HG03095 (cell line): ENCODE data around the gene TMEM131.

Experiments used
- ATAC-seq: cut with Tn5 transposase; IDR thresholded peaks from one replicate; pipeline ENCODE4 v1.9.1; 2021; ENCODE audit warnings: moderate library complexity; ENCODE audit not compliant: unreplicated experiment

TMEM131 gene

DNA sequence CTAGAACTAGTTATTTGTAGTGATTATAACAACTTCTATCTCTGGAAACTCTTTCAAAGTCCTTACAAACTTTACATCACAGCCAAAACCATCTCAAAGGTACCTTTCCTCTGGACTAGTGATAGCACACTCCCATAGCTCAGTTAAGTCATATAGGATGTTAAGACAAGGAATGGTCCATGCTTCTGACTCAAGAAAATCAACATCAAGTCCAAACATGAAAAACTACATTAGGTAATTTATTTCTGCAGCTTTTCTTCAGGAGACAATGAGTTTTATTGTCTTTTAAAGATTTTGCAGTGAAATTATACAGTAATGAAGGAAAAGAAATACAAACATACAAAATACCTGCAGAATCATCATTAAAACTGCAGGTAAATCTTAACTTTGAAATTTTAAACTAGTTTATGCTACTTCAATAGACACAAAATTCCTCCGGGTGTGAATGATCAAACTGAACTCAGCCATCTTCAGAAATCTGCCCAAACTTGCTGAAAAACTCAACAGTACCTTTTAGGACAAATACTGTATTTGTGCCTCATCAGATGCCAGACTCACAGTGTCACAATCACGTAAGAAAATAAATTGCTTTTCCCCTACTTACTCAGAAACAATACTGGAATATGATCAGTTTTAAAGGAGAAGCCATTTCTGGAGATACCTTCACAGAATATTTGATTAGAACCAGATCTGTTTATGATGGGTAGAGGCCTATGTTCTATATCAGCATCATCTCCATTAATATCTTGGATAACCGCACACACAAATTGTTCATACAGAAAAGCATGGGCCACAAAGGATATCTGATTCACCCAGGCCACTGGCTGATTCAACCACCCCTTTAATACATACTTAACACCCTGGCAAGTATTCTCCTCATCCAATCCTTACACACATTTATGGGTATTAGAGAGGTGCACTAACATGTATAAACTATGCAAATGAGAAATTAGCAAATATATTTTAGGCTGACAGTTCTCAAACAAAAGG lies 2.6 kb downstream of the TMEM131 start:
- no peak for ATAC-seq

DNA sequence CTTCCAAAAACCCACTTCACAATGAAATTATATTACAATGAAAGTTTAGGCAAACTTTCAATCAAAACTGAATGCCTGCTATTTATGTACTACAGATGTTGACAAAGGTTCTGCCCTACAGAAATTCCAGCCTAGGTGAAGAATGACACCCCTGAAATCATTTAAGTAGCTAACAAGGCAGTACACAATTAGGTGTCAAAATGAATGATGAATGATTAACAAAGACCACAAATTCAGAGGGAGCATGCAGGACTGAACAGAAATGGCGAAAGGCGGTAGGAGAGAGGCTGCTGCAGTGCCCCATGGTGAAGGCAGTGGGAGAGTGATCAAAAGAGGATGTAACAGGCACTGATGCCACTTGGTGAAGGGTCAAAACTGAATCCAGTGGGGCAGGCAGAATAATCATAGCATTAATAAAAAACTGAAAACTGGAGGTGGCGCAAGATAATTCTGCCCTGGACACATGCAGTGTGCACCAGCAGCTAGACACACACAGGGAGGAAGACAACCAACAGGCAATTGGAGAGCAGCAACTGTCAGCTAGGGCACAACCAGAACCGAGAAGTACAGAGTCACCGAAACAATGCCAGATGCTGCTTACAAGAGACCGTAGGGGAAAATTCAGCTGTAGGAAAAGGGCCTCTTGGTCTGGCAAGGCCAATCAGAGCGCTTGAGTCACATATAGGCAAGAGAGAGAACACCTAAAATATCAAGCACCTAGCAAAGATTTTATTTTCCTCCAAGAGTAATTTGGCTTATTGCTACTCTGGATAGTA lies 4.5 kb downstream of the TMEM131 start:
- no peak for ATAC-seq

DNA sequence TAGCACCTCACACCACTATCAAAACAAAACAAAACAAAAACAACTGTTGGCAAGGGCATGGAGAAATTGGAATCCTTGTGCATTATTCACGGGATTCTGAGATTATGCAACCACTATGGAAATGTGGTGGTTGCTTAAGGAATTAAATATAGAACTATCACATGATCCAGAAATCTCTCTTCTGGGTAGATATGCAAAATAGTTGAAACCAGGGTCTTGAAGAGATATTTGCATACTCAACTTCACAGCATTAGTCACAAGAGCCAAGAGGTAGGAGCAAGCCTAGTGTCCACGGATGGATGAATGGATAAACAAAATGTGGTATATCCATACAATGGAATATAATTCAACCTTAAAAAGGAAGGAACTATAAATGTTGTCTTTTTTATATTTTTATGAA lies 7.0 kb downstream of the TMEM131 start:
- no peak for ATAC-seq

DNA sequence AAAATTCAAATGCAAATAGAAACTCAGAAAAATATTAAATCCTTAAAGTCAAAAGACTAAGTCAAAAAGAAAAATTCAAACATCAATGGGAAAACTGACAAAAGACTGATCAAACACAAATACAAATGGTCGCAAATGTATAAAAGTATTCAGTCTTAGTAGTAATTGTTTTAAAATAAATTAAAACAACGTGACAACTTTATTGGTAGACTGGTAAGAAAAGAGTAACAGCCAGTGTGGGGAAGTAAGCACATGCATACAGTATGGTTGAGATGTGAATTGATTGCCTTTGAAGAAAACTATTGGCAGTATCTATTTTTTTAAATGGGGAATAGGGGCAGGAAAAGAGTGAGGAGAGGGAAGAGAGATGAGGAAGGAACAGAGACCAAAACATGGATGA lies 9.8 kb downstream of the TMEM131 start:
- no peak for ATAC-seq

DNA sequence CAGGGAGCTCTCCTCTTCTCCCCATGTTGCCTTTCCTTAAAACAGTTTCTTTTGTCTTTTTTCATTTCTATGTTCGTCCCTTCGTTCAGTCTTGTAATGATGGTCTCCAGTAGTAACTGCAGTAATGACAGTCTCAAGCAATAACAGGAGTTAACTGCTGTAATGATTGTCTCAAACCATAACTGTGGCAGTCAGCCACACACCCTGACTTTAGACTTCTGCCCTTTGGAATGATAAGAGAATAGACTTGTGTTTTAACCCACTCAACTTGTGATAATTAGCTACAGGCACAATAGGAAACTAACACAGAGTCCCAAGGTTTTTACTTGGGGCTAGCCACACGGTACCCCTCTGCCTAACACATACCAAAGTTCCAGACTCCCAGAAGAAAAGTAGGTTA lies 12.1 kb downstream of the TMEM131 start:
- ATAC-seq = no peak

DNA sequence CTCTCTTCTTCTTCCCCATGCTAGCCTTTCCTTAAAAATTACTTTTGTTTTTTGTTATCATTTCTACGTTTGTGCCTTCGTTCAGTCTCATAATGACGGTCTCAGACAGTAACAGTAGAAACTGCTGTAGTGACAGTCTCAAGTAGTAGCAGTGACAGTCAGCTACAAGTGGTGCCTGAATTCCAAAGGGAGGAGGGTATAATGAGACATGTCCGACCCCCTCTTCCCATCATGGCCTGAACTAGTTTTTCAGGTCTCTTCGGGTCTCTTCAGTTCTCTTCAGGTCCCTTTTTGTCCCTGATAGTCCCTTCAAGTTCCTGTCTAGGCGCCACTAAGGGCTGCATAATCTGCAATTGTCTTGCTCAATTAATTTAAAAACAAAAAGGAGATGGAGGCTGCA lies 12.6 kb downstream of the TMEM131 start:
- ATAC-seq = no peak

DNA sequence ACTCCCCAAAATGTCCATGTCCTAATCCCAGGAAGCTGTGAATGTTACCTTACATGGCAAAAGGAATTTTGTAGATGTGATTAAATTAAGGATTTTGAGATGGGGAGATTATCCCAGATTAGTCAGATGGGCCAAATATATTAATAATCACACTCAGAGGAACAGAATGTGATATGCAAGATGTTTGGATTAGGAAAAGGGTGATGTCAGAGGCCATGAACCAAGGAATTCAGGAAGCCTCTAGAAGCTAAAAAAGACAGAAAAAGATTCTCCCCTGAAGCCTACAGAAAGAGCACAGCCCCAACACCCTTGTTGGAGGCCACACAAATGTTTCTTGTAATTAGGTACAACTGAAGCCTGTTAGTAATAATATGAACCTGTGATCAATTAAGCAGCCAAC lies 13.1 kb downstream of the TMEM131 start:
- no peak for ATAC-seq

DNA sequence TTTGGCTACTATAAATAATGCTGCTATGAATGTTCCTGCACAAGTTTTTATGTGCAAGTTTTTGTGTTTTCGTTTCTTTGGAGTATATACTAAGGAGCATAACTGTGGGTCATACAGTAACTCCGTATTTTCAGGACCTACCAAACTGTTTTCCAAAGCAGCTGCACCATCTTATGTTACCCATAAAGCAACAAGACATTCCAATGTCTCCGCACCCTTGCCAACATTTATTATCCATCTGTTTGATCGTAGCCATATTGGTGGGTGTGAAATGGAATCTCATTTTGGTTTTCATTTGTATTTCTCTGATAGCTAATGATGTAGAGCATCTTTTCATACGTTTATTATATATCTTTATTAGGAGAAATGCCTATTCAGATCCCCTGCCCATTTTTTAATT lies 13.8 kb downstream of the TMEM131 start:
- ATAC-seq = no peak

DNA sequence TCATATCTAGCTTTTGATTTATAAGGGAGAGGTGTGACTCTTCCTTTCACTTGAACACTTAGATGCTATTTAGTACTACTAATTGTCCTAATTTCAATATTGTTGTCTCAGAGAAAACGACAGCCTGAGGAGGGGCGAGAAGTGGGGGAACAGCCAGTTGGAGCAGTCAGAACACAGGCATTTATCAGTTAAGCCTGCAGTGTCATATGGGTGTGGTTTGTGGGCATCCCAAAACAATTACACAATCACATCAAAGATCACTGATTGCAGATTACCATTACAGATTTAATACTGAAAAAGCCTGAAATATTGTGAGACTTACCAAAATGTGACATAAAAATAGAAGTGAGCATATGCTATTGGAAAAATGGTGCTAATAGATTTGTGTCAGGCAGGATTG lies 15.8 kb downstream of the TMEM131 start:
- ATAC-seq = no peak

DNA sequence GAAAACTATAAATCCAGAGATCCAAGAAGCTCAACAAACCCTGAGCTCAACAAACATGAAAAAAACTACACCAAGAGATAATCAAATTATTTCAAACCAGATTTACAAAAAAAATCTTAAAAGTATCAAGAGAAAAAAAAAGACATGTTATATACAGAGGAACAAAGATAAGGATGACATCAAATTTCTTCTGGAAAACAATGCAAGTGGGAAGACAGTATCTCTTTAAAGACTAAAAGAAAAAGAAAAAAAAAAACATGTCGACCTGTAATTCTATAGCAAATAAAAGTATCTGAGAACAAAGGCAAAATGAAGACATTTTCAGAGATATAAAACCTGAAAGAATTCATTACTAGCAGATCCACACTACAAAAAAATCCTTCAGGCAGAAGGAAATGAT lies 21.3 kb downstream of the TMEM131 start:
- no peak for ATAC-seq

DNA sequence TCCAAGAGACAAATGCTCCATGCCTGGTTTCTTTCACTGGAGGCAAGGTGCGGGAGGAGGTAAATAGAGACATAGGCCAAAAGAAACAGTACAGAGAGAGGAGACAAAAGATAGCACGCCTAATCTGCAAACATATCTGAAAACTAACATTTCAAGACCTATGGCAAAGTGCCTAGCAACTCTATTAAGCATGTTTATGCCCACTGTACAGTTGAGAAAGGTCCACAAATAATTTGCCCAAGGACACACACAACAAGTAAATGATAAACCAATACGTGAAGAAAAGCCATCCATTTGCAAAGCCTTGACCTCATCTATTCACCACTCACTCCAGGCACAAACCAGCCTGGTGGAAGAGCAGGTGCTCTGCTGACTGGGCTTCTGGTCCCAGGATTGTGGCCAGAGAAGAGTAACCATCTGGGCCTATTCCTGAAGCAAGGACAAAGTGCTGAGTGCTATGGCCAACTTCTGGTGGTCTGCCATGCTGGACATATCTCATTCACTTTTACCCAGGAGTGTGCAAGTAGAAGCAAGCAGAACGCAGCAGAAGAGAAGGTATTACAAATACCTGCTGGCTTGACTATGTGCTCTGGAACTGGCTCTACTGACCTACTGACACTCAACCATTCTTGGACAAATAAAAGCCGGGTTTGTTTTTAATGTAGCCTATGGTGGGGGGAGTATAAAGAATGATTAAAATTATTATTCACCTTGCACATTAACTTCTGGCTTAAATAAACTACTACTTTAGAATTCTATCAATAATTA lies 25.3 kb downstream of the TMEM131 start:
- ATAC-seq = no peak

DNA sequence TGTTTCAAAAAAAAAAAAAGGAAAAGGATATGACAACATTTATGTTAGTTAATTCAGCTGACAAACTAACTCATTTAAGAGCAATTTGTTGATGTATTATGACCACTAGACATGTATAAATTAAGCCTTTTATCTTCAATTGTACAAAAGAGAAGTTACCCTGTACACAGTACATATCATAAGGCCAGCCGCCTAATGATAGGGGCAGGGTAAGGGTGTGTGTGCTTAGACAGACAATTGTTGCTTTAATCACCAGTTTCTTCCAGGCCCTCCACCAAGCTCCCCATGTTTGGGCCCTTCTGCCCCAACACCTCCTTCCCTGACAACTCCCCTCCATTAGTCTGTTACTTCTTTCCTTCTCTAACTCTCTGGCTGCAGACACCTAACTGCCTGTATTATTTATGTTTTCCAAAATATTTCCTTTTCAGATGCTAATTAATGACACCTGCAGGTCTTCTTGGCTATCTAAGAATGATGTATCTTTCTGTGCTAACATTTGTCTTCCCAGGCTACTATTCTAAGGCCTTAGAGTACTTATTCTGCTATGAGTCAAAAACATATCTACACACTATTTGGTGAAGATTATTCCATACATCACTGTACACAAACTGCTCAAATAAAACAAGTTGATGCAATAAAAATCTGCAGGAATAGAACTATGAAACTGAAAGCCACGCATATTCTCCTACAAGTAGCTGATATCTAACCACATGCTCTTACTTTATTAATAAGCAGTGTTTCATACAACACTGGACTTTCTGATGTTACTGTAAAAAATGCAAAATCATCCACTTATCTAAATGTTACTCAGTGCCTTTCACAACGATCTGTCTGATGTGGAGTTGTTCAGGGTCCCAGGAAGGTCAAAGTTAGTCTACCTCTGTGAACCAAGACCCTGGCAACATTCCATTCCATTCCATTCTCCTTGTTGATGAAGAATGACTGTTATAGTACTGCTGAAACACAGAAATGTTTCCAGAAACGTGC lies 26.4 kb downstream of the TMEM131 start:
- ATAC-seq = no peak

DNA sequence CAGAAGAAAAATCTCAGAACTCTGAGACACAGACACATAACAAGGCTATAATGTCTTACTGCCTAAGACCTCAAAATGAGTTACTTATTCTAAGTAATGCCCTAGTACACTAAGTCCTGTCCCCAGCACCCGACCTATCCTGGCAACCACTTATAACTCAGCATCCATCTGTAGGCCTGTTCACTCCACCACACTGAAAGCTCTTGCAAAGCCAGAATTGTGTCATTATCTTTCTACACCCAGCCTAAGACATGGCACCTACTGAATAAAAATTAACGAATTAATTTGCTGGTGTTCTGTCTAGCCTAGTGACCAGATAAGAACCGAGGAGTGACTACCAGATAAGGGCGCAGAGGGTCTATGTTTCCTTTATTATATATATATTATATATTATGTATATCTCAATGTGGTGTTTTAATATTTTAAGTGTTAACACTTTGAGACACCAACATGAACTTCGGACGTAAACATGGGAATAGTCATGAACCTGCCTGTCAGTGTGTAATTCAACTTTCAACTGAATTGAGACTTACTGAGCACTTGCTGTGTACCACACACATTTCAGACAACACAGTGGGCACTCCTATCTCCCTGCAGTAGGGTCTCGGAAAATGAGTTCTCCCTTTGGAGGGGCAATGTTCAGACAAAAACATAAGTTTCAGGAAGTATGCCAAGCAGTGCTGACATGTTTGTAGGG lies 27.7 kb downstream of the TMEM131 start:
- no peak for ATAC-seq

DNA sequence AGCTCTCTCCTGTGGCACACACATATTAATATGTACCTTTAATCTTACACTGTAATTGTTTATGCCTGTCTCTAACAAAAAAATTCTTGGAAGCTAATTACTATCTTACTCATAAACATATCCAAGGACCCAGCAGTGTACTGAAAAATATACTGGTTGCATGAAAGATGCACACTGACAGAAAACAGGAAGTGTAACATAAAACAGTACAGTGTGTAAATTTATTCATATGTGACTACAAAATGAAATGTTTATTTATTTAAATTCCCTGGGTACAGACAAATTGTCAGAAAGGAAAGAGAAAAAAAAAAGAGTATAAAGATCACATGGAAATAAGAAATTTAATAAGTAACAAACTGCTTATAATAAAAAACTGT lies 28.5 kb downstream of the TMEM131 start:
- ATAC-seq = peak; percentile 3

DNA sequence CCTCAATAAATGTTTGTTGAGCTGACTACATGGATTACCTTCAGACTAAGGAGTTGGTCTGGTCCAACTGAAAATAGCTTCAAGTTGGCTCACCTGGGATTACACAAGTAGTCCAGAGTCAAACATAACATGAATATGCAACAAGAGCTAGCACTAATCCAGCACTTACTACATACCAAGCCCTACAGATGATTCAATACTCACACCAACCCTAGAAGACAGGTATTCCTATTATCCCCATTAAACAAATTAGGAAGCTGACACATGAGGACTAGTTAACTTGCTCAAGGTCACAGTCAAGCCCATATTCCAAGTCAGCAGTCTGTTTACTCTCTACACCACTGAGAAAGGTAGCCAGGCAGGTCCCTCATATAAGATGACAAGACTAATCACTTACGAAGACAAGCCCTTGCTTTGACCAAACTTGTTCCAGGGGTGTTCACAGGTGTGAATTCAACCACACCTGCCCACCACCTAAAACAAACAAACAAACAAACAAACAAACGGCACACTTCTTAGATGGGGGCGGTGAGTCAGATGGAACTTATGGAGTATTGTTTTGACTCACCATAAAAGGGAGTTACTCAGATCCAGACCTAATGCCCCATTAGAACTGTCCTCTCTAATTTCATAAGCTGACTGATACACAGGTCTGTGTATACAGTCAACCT lies 29.1 kb downstream of the TMEM131 start:
- ATAC-seq = peak; percentile 56

DNA sequence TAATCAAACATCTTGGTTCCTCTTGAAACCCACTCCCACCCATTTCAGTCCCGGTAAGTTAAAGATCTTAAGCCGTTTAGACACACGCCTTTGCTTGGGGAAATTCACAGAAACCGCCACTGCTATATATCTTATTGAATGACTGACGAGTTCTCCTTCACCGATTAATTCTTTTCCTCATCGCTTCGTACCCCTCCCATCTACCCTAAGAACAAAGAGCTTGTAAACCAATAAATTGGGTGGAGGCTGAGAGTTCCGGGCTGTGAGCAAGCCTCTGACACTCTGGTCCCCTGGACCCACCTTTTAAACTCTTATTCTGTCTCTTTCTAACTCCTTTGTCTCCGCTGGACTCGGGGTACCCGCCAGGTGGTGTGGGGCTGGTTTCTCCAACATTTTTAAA lies 30.6 kb downstream of the TMEM131 start:
- no peak for ATAC-seq

DNA sequence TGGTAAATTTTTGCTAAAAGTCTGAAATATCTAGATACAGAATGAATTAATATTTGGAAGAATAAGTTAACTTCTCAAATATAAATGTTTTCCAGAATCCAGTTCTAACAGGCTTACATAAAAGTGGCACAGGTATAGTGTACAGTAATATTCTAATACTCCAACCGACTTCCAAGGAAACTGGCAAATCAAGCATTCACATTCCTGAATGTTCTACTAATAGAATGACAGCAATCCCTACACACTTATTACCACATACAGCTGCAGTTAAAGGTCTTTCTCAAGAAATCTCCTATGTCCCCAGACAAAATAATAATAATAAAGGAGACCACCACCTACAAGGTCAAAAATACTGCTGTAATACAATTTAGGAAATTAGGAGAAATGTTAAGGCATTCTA lies 31.9 kb downstream of the TMEM131 start:
- no peak for ATAC-seq

DNA sequence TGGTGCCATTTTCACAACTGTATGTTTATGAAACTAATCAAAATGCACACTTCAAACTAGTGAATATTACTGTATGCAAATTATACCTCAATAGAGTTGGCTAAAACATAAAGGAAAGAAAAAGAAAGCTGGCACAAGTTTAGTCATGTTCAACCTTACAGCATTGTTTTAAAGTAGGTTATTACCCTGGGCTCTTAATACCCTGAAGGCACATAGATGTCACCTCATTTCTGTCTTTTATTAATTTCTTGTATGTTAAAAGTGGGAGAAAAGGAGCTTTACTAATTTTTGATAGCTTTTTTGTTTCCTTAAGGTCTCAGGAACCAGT lies 32.7 kb downstream of the TMEM131 start:
- ATAC-seq = no peak

DNA sequence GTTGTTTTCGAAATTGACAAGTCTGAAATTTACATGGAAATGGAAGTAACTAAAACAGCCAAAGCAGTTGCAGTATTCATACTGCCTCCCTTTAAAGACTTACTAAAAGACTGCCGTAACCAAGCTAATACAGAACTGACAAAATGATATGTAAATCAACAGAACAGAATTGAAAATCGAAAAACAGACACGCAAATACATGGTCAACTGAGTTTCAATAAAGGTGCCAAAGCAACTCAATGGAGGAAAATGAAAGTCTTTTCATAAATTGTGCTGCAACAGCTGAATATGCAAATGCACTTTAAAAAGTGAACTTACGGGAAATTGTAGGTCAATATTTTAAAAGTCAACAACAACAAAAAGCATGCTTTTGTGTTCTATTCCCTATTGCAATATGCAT lies 34.2 kb downstream of the TMEM131 start:
- ATAC-seq = no peak
